PFSK-1 (cell line): Measurements from ENCODE around the gene CD276.

ENCODE experiments used
- POLR2AphosphoS5 ChIP-seq: IDR thresholded peaks from 2 replicates; pipeline ENCODE4 v1.6.1; 2012; ENCODE audit warnings: low read depth, mild to moderate bottlenecking, control low read depth, low read length, moderate library complexity
- REST ChIP-seq, 2 experiments: IDR thresholded peaks; 2 replicates each; pipeline versions ENCODE4 v1.6.1 to v1.8.0; 2011 to 2012; ENCODE audit warnings: low read depth in 2 of 2, low read length in 2 of 2, control low read depth in 1 of 2, inconsistent platforms in 1 of 2, mild to moderate bottlenecking in 1 of 2, moderate library complexity in 1 of 2; ENCODE audit not compliant: insufficient read depth in 1 of 2
- TAF1 ChIP-seq: IDR thresholded peaks from 2 replicates; pipeline ENCODE4 v1.6.1; 2012; ENCODE audit warnings: low read length, control low read depth, borderline replicate concordance; ENCODE audit not compliant: insufficient read depth

- TF ChIP-seq POLR2AphosphoS5 (no peak), TAF1 (no peak), REST (IDR thresholded peaks at IDR 0.05; ENCODE audit: insufficient read depth in 1 of 2, low read depth in 2 of 2, low read length in 2 of 2) (no peak)
These were observed 56.2 kb downstream of the CD276 start for GRCh38 chr15:73740152-73741048.
